AG04450 (cell line): Measurements from ENCODE around the gene ATP9B. TPM values are rescaled to one million over a fixed set of nuclear protein-coding genes. Genes with fewer than 3 reads are reported as not detected.

ENCODE experiments used
- CTCF ChIA-PET: fragments of 300-600, 350-600 bp; formaldehyde crosslinking; extraction: SDS; loops from one replicate; lab custom pipeline; 2022; ENCODE audit warnings: antibody characterized with exemption, inconsistent platforms; lab: Charles Lee
- POLR2A ChIA-PET: fragments of 350-600 bp; formaldehyde crosslinking; extraction: SDS; loops from one replicate; lab custom pipeline; 2021; ENCODE audit warnings: antibody characterized with exemption, inconsistent platforms; lab: Yijun Ruan, JAX
- DNase-seq: peaks from one replicate; pipeline ENCODE4 v3.0.0-alpha.2; 2011; ENCODE audit warnings: low read depth, low spot score
- H3K27ac ChIP-seq: one replicate; pipeline ENCODE4 v1.5.1; 2012; ENCODE audit warnings: low read depth, low read length, control low read depth
- H3K27me3 ChIP-seq: one replicate; pipeline ENCODE4 v1.6.0; 2012; ENCODE audit warnings: low read length; ENCODE audit not compliant: control insufficient read depth, insufficient read depth
- H3K4me3 ChIP-seq: 2 replicates; pipeline ENCODE4 v1.5.1; 2011; ENCODE audit warnings: mild to moderate bottlenecking, low read depth, low read length, control low read depth
- H3K9me3 ChIP-seq: 2 replicates; pipeline ENCODE4 v1.5.1; 2012; ENCODE audit warnings: low read length; ENCODE audit not compliant: control insufficient read depth, insufficient read depth
- polyA plus RNA-seq: library from polyadenylated mRNA; depleted of rRNA; stranded (reverse); fragments of >200 nt; gene quantifications from 2 replicates; pipeline ENCODE4 v1.2.3, GENCODE V29; 2011
- TF ChIP-seq, protein P1 (sequence below): IDR thresholded peaks from 2 replicates; pipeline ENCODE4 v1.5.1; 2011; ENCODE audit warnings: low read depth, low read length, control low read depth, inconsistent platforms

ATP9B gene
- polyA plus RNA-seq, 1 experiment: 18.1 TPM

DNA sequence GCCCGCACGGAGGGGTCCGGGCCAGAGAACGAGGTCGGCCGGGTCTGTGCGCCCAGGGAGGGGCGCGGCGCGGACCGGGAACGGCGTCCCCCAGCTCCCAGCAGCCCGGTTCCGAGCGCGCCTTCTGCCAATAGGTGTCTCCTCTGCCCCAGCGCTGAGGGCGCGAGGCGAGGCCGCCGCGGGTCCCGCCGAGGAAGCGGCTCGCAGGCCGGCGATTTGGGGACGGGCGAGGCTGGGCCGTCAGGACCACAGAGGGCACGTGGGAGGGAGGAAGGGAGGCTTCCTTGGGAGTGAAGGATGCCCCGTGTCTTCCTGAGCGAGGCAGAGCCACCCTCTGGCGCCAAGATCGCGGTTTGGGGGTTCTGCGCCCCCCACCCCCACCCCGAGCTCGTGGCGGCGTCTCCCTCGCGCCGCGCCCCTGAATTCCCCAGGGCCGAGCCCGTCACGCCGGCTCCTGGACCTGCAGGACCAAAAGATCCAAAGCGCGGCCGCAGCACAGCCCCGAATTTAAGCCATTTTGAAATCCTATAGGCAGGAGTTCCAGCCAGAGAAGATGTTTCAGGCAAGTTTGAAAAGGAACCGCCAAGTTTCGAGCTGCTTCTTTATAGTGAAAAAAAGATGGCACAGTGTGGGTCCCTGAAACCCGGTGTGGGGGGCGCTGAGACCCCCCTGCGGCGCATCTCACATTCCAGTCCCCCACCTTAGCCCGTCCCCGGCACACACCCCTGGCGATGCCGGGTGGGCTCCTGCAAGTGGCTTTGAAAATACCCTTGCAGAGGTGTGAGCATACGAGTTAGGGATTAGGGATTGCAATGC is 327.4 kb downstream of the ATP9B start:
- CTCF ChIA-PET: interaction anchor here (1.0 kb wide), 1 partner anchor 18 kb away, joined by 3 read pairs; no protein-coding TSS in a partner anchor
- Histone ChIP-seq H3K4me3 (peak overlapping the region; percentile 40; the same call in 1 of the 2 replicates), H3K27ac (no peak overlapping the region), H3K27me3 (peaks cover 42% of the 10 kb centered on the region), H3K9me3 (peaks cover 6% of the 10 kb centered on the region; the same call in 1 of the 2 replicates)
- POLR2A ChIA-PET: no interaction called here
- TF ChIP-seq, protein P1, sequence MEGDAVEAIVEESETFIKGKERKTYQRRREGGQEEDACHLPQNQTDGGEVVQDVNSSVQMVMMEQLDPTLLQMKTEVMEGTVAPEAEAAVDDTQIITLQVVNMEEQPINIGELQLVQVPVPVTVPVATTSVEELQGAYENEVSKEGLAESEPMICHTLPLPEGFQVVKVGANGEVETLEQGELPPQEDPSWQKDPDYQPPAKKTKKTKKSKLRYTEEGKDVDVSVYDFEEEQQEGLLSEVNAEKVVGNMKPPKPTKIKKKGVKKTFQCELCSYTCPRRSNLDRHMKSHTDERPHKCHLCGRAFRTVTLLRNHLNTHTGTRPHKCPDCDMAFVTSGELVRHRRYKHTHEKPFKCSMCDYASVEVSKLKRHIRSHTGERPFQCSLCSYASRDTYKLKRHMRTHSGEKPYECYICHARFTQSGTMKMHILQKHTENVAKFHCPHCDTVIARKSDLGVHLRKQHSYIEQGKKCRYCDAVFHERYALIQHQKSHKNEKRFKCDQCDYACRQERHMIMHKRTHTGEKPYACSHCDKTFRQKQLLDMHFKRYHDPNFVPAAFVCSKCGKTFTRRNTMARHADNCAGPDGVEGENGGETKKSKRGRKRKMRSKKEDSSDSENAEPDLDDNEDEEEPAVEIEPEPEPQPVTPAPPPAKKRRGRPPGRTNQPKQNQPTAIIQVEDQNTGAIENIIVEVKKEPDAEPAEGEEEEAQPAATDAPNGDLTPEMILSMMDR: no peak
- DNase-seq: no peak

DNA sequence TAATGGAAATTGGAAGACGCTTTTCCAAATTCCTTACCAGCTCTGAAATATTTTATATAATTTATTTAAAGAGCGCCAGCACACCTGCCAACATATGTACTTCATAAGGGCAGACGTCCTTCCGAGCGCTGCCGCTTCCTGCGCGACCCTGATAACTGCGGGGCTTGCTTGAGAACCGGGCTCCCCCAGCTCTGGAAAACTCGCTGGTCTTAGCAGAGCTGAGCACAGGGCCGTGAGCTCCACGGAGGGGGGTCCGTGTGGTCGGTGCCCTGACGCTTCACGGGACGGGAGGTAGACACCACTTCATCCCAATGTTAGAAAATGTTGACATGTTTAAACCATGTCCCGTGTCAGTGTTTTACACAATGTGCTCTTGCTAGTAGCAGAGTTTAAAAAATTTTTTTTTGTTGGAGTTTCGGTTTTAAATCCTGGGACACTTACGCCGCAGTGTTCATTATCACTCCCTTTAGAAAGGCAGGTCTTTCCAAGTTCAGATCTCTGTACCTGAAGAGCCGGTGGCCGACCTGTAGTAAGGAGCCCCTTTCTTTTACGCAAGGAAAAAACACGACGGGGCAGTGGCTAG is 328.1 kb downstream of the ATP9B start:
- Histone ChIP-seq H3K27ac (no peak overlapping the region), H3K27me3 (peaks cover 36% of the 10 kb centered on the region), H3K4me3 (no peak overlapping the region), H3K9me3 (peaks cover 10% of the 10 kb centered on the region; the same call in 1 of the 2 replicates)
- ChIA-PET CTCF (no interaction called here), POLR2A (no interaction called here)
- TF ChIP-seq, protein P1: no peak
- no peak for DNase-seq

DNA sequence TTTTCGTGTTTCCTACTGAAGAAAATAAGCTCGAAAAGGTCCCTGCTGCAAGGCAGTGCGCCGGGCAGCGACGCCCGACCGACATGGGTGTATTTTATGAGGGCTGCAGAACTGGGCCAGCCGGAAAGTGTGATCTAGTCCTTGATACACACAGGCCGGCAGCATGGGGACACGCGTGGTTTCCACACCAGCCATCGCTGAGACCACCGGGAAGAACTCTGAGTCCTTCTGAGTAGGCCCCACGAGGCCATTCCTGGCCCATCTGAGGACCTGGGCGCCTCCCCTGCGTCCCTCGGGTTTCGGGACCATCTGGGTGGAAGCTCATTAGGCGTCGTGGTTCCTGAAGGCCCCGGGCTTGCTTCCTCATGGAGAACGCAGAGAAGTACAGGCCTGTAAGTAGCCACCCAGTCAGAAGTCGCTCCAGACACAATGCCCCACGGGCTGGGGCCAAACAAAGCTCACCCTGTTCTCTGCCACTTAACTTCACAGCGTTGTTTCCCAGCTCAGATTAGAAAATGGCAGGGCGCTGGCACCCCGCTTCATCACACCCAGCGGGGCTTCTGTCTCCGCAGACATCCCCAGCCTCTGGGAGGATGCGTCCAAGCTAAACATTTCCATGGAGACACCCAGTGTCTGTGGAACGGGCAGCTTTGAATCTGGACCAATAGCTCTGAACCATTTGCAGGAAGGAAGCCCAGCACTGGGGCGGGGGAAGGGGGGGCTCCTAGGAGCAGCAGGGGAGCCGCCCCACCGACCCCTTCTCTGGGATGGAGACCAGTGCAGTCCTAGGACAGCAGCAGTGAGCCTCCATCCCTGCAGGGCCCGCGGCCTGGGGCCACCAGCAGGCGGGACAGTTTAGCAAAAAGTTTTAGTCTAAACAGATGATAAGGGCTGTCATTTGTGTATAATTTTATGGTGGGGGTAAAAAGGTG is 328.9 kb downstream of the ATP9B start:
- DNase-seq: no peak
- H3K27me3 ChIP-seq: peaks cover 29% of the 10 kb centered on the region
- TF ChIP-seq, protein P1: no peak
- CTCF ChIA-PET: no interaction called here
- H3K27ac ChIP-seq: no peak overlapping the region
- peaks cover 10% of the 10 kb centered on the region; the same call in 1 of the 2 replicates for H3K9me3 ChIP-seq
- POLR2A ChIA-PET: no interaction called here
- H3K4me3 ChIP-seq: no peak overlapping the region

DNA sequence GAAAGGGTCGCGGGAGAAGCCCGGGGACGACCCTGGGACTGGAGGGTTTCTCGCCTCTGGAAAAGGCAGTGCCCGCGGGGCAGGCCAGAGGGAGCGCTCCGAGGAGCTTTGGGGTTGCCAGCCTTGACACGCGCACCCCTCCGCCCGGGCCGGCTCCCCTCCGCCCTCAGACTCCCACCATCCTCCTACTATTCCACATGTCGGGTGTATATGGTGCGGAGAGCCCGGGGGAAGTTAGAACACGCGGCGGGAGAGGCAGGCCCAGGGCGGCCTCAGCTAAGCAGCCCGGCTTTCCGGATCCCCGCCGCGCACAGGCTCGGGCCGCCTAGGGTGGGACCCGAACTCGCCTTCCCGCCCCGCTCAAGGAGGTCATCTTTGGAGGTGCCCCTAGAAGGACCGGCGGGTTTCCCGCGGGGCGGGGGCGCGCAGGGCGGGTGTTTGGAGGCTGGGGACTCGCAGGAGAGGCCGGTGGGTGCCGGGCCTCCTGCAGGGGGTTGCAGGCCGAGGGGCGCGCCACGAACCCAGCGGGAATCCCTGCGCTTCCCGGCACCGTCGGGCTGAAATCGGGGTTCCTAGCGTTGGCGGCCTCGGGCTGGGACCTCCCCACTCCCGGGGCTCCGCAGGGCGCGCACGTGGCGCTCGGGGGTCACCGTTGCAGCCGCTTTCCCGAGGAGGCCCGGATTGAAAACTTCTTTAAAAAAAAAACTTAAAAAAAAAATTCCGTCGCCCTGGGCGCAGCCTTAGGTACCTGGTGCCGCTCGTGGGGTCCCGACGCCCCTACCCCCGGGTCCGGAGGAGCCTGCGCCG is 330.3 kb downstream of the ATP9B start:
- no peak overlapping the region for H3K27ac ChIP-seq
- H3K27me3 ChIP-seq: peaks cover 29% of the 10 kb centered on the region
- POLR2A ChIA-PET: no interaction called here
- no peak for DNase-seq
- TF ChIP-seq, protein P1: no peak
- peak overlapping the region; percentile 48 for H3K4me3 ChIP-seq
- H3K9me3 ChIP-seq: peaks cover 10% of the 10 kb centered on the region; the same call in 1 of the 2 replicates
- CTCF ChIA-PET: no interaction called here
